Measurements from ENCODE around the gene PRDM7. TPM values are rescaled to one million over a fixed set of nuclear protein-coding genes. Genes with fewer than 3 reads are reported as not detected.

Gene PRDM7
- total and polyA plus RNA-seq, 9 of the 15 experiments (the other 6 are each of a cell fraction or from before 2014, with no cell fraction given), result not detected

DNA sequence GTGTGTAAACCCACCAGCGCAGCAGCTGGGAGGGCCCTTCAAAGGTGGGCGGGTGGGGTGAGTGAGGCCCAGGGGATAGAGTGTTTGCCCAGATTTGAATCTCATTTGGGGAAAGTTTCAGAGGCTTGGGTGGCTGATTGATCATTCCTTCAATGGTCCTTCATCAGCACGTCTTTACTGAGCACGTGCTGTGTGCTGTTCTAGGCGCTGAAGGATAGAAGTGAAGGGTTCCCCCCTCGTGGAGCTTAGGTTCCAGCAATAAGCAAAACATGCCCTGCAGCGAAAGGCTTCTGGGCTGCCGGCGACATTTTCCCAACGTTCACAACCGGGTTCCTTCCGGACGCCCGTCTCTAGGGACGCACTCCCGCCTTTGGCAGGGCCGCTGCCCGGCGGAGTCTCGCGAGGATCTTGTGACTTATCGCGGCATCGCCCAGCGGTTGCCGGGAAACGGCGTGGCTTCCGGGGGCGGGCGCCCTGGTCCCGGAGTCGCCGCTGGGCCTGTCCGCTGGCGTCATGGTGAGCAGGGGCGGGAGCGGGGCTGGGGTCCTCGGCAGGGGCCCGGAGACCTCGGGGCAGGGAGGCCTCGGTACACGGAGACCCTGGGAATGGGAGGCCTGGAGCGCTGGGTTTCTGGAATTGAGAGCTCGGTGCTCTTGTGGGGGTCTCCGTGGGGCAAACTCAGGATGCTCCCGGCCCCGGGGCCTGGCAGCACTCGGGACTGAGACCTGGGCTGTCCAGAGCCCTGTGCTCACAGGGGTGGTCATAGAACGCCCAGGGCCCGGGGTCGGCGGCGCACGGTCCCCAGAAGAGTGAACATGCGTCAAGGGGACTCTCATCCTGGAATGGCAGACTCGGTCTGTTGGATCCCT lies 54.7 kb downstream of the PRDM7 start (continued):
- TF ChIP-seq FOXP1 (CRISPR knock-in tag; IDR thresholded peaks at IDR 0.05) (0 out of 2 replicates have a peak, but pooled peaks have one; percentile 53), NBN (IDR thresholded peaks at IDR 0.05; ENCODE audit: low read depth) (no peak), EGR1 (conservative IDR thresholded peaks at IDR 0.05) (peak; percentile 89), ZNF274 (IDR thresholded peaks at IDR 0.05; ENCODE audit: borderline replicate concordance, low read depth, low read length) (no peak), FOXK2 (conservative IDR thresholded peaks at IDR 0.05 in 1 of 2, IDR thresholded peaks at IDR 0.05 in 1 of 2; ENCODE audit: low read depth in 2 of 2) (no peak), KAT2B (IDR thresholded peaks at IDR 0.05; ENCODE audit: low read depth, low read length) (no peak), ARID1B (IDR thresholded peaks at IDR 0.05) (no peak), C11orf30 (IDR thresholded peaks at IDR 0.05; ENCODE audit: low read depth) (no peak), SIX5 (IDR thresholded peaks at IDR 0.05; ENCODE audit: borderline replicate concordance in 1 of 2, insufficient read depth in 1 of 2, low read depth in 1 of 2, low read length in 2 of 2) (no peak), NCOA1 (IDR thresholded peaks at IDR 0.05; ENCODE audit: low read depth) (no peak), ZNF174 (CRISPR knock-in tag; IDR thresholded peaks at IDR 0.05) (no peak), POLR2H (tag; IDR thresholded peaks at IDR 0.05; ENCODE audit: low read depth) (peak; percentile 81), SPI1 (IDR thresholded peaks at IDR 0.05; ENCODE audit: borderline replicate concordance, low read depth, low read length) (no peak), SLC30A9 (CRISPR knock-in tag; IDR thresholded peaks at IDR 0.05) (no peak), EP300 (IDR thresholded peaks at IDR 0.05; ENCODE audit: low read length) (no peak), ZNF140 (CRISPR knock-in tag; IDR thresholded peaks at IDR 0.05) (no peak), KLF16 (IDR thresholded peaks at IDR 0.05) (no peak), TAF7 (tag; IDR thresholded peaks at IDR 0.05) (0 out of 2 replicates have a peak, but pooled peaks have one; percentile 38), CREB1 (IDR thresholded peaks at IDR 0.05) (no peak), CREB1 (CRISPR knock-in tag; IDR thresholded peaks at IDR 0.05) (peak; percentile 19; the same call in 1 of the 2 replicates), STAT5B (CRISPR knock-in tag; IDR thresholded peaks at IDR 0.05) (no peak)
- TF ChIP-seq, protein P1, sequence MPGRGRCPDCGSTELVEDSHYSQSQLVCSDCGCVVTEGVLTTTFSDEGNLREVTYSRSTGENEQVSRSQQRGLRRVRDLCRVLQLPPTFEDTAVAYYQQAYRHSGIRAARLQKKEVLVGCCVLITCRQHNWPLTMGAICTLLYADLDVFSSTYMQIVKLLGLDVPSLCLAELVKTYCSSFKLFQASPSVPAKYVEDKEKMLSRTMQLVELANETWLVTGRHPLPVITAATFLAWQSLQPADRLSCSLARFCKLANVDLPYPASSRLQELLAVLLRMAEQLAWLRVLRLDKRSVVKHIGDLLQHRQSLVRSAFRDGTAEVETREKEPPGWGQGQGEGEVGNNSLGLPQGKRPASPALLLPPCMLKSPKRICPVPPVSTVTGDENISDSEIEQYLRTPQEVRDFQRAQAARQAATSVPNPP (IDR thresholded peaks at IDR 0.05; ENCODE audit: borderline replicate concordance, insufficient read depth, insufficient read length), result no peak
- TF ChIP-seq, protein P2, sequence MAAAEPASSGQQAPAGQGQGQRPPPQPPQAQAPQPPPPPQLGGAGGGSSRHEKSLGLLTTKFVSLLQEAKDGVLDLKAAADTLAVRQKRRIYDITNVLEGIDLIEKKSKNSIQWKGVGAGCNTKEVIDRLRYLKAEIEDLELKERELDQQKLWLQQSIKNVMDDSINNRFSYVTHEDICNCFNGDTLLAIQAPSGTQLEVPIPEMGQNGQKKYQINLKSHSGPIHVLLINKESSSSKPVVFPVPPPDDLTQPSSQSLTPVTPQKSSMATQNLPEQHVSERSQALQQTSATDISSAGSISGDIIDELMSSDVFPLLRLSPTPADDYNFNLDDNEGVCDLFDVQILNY (CRISPR knock-in tag; IDR thresholded peaks at IDR 0.05), result peak; percentile 64; the same call in 1 of the 2 replicates
- TF ChIP-seq, protein P3, sequence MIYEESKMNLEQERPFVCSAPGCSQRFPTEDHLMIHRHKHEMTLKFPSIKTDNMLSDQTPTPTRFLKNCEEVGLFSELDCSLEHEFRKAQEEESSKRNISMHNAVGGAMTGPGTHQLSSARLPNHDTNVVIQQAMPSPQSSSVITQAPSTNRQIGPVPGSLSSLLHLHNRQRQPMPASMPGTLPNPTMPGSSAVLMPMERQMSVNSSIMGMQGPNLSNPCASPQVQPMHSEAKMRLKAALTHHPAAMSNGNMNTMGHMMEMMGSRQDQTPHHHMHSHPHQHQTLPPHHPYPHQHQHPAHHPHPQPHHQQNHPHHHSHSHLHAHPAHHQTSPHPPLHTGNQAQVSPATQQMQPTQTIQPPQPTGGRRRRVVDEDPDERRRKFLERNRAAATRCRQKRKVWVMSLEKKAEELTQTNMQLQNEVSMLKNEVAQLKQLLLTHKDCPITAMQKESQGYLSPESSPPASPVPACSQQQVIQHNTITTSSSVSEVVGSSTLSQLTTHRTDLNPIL (CRISPR knock-in tag; IDR thresholded peaks at IDR 0.05), result no peak
- TF ChIP-seq, protein P4, sequence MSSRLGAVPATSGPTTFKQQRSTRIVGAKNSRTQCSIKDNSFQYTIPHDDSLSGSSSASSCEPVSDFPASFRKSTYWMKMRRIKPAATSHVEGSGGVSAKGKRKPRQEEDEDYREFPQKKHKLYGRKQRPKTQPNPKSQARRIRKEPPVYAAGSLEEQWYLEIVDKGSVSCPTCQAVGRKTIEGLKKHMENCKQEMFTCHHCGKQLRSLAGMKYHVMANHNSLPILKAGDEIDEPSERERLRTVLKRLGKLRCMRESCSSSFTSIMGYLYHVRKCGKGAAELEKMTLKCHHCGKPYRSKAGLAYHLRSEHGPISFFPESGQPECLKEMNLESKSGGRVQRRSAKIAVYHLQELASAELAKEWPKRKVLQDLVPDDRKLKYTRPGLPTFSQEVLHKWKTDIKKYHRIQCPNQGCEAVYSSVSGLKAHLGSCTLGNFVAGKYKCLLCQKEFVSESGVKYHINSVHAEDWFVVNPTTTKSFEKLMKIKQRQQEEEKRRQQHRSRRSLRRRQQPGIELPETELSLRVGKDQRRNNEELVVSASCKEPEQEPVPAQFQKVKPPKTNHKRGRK (tag; IDR thresholded peaks at IDR 0.05), result no peak

Data from K562 (cell line).